Stimulated activated CD4-positive, alpha-beta T cell treated with anti-CD3 and anti-CD28 coated beads, Interleukin-12 subunit alpha, Interleukin-12 subunit beta, amount 100 ng/mL, for 24 hours (primary cell): ENCODE results near the gene UVRAG.

ENCODE experiments used
- DNase-seq, 2 experiments: peaks; one replicate each; pipeline ENCODE4 v3.0.0-alpha.2; 2020; ENCODE audit warnings: low read depth in 2 of 2

The UVRAG gene

GRCh38 chr11:75809991-75810390, 5.0 kb upstream of the UVRAG start:
- no peak for DNase-seq

DNA sequence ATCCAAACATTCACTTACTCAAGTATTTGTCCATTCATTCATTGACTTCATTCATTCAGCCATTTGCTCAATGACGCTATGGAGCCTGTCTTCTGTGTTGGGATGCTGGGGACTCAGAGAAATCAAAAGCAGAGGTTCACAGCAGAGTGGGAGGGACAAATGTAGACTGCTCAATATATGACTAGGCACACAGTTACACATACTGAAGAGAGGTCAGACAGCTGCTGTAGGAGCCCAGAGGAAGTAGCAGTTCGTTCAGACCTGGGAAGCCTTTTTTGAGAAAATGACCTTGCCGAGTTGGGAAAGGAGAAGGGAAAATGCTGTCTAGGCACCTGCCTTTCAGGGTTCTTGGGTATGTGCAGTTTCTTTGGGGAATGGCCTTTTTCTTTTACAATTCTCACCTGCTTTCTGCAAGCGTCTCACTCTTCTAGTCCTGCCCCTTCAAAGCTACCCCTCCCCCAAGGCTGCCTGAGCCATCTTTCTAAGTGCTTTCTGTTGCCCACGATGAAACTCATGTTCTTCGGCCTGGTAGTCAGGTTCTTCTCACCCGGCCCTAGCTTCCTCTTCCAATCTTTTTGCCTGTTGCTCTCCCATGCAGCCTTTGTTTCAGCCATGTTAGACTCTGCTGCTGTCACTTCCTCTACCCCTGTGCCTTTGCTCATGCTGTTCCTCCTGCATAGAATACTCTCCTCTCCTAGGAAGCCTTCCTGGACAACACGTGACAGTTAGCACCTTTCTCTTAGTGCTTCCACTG, 4.2 kb upstream of the UVRAG start:
- no peak for DNase-seq

DNA sequence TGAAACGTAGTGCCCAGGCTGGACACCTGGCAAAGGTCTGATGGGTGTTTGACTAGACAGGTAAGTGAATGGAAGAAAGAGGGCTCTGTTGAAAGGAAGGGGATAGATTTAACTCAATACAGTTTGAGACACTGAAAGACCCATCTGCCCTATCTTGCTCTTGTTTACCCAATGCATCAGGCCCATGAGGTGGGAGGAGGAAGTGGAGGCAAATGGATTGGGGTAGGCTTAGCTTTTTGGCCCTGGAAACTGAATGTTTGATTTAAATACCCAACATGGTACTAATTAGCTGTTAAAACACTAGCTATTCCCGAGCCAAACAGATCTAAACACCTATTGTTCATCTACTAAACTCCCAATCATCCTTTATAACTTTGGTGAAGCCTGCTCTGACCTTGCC, 3.5 kb upstream of the UVRAG start:
- DNase-seq, result no peak

DNA sequence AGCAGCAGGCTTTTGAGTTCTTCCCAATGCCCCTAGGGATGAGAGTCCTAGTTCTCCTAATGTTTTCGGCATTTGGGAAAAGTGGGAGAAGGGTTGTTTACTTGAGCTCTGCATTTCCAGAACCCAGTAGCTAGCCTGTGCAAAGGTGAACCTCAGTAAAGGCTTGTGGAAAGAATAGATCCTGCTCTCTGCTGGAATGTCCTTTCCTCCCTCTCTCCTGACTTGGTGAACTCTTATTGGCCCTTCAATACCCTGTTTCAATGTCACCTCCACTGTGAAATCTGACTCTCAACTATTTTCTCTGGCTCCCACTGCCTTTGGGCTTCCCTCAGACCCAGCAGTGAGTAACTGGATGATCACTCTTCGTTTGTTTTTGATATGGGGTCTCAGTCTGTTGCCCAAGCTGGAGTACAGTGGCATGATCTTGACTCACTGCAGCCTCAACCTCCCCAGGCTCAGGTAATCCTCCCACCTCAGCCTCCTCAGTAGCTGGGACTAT, 2.4 kb upstream of the UVRAG start:
- DNase-seq, result no peak

DNA sequence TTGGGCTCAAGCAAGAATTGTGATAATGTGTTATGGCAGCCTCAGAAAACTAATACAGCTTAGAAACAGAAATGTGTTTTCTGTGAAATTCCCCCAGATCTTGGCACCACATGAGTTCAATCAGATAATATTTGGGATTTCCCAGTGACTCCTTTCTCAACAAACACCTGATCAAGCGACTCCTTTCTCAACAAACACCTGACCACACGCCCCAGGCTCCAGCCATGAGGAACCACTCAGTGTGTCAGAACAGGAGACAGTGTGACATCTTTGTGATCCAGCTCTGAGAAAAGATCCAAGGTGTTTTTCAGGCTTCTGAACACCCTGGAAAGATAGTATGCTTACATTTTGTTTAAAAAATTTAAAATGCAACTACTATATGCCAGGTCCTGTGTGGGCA, 1.9 kb upstream of the UVRAG start:
- no peak for DNase-seq

DNA sequence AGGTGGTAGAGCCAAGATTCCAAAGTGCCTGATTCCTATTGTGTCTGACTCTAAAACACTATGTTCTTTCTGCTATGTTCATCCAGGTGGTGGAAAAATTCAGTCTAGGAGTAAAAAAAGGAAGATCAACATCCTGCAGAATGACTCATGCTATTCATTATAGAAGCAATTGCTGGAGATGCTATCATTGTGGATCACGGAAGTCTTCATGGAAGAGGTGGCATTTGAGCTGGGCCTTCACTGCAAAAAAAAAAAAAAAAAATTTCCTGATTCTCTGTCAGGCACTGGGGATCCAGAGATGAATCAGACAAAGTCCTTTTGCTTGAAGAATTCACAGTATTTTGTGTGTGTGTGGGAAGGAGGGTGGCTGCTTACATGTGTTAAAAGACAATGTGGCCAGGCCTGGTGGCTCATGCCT, 1.4 kb upstream of the UVRAG start:
- no peak for DNase-seq

GRCh38 chr11:75814363-75814676, 690 bp upstream of the UVRAG start:
- DNase-seq, result no peak

GRCh38 chr11:75815345-75816168, 547 bp downstream of the UVRAG start:
- DNase-seq, result peak; percentile 7 to 17

GRCh38 chr11:75816561-75817239, 1.7 kb downstream of the UVRAG start:
- DNase-seq, result no peak

GRCh38 chr11:75820645-75821044, 5.6 kb downstream of the UVRAG start:
- no peak for DNase-seq

DNA sequence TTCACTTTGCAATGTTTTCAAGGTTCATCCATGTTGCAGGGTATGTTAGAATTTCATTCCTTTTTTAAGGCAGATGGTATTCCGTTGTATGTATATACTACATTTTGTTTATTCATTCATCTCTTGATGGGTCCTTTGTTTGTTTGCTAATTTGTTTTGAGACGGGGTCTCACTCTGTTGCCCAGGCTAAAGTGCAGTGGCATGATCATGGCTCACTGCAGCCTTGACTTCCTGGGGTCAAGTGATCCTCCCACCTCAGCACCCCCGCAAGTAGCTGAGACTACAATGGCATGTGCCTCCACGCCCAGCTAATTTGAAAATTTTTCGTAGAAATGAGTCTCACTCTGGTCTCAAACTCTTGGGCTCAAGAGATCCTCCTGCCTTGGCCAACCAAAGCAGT, 6.2 kb downstream of the UVRAG start:
- no peak for DNase-seq

DNA sequence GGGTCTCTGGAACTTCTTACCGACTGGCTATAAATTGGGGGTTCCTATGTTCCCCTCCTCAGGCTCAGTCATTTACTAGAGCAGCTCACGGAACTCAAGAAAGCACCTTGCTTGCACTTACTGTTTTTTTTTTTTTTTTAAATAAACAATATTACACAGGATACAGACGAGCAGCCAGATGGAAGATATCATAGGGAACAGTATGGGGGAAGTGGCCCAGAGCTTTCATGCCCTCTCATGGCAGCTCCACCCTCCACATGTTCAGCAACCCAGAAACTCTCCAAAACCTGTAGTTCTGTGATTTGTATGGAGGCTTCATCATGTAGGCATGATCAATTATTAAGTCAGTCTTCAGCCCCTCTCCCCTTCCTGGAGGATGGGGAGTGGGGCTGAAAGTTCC, 7.5 kb downstream of the UVRAG start:
- DNase-seq, result no peak

DNA sequence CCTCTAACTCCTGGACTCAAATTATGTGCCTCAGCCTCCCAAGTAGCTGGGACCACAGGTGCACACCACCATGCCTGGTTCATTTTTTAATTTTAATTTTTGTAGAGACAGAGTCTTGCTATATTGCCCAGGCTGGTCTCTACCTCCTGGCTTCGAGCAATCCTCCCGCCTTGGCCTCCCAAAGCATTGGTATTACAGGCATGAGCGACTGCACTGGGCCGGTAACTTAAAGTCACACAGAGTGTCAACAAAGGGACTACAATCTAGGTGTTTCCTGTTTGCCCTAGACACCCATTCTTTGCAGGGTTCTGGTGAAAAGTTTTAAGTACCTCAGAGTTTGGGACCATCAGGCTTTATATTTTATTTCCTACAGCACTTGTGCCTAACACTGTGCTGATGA, 8.4 kb downstream of the UVRAG start:
- no peak for DNase-seq

DNA sequence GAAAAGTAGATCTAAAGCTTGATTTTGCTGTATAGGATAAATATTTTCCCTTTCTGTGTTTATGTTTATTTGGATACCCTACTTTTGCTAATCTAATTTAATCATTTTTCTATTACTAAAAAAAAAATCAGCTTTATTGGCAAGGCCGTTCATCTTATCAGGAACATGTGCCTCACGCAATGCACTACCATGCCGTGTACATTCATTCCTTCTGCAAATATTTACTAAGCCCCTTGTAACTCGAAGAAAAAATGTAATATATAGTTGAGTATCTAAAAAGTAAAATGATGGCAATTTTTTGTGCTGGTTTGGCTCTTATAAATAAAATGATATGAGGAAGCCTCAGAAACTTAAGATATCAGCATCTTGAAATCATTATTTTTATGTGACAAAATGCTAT, 8.9 kb downstream of the UVRAG start:
- no peak for DNase-seq

DNA sequence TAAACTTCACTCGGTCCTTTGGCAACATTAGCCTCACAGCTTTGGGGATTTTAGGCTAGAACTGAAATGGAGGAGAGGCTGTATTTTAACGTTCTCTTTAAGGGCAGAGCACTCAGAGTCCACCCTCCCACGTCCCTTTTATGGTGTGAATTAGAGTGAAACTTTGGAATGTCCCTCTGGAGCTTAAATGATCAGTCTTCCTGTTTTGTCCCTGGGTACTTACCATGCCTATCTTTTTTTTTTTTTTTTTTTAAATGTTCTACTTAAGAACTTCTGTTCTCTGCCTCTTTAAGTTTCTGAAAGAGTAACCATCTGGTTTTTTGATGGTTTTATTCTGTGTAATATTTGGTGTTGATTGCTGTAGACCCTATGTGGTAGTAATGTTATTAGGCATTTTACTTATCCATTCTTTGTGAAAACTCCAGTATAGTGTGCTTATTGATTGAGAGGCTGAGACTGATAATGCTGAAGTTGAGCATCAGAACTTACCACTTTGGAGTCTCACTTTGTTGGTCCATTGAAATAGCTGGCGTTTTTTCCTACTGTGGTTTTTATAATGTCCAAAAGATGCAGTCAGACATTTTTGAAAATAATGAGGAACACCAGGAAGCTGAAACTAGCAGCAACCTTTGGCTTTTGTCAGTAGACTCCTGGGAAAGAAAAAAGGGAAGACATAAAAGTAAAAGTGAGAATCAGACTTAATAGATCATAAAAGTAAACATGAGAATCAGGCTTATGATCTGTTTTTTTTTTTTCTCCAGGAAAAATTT, 11.6 kb downstream of the UVRAG start:
- DNase-seq, result no peak

GRCh38 chr11:75827562-75827961, 12.6 kb downstream of the UVRAG start:
- DNase-seq, result no peak

GRCh38 chr11:75831915-75832502, 17.0 kb downstream of the UVRAG start:
- DNase-seq, result no peak

DNA sequence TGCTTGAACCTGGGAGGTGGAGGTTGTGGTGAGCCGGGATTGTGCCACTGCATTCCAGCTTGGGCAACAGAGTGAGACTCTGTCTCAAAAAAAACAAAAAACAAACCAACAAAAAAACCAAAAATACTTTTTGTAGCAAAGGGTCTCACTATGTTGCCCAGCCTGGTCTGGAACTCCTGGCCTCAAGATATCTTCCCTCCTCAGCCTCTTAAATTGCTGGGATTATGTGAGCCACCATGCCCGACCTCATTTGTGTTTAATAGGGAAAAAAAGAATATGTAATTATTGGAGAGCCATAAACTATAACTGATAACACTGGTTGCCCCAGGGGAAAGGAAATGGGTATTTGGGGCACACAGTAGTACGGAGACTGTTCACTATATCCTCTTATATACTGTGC, 19.7 kb downstream of the UVRAG start:
- no peak for DNase-seq

DNA sequence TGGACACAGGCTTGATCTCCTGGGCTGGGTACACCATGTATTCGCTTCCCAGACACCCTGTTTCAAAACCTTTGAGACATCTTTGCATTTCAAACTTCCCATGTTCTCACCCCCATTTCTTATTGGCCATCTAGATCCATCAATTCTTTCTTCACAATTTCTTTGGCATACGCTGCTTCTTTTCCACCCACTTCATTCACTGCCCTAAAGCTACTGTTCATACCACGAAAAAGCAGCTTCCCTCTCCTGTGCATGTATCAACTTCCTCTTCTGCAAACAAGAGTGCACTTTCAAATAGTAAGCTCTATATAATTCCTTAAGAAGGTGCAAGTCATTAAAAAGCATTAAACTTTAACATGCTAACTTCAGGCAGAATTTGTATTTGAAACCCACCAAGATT, 21.4 kb downstream of the UVRAG start:
- DNase-seq, result no peak

GRCh38 chr11:75839851-75840250, 24.8 kb downstream of the UVRAG start:
- DNase-seq, result no peak

GRCh38 chr11:75840522-75840921, 25.5 kb downstream of the UVRAG start:
- no peak for DNase-seq

DNA sequence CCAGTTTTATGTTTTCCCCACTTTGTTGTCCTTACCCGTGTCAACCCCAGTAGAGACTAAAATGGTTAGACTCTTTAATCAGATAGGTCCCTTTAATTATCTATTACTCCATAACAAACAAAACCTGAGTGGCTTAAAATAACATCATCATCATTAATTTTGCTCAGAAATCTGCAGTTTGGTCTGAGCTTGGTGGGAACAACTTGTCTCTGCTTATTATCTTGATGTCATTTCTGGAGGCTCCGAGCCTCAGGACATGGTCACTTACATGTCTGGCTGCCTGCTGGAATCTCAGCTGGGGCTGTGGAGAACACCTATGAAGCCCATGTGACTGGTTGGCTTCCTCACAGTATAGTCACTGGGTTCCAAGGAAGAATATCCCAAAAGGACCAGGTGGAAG, 26.7 kb downstream of the UVRAG start:
- no peak for DNase-seq
